NT2/D1 (cell line): ENCODE data around the gene ATG2B.

Source experiments
- DNase-seq: peaks from one replicate; pipeline ENCODE4 v3.0.0-alpha.2; 2011; ENCODE audit warnings: low read depth, low spot score
- H3K27me3 ChIP-seq: 2 replicates; pipeline ENCODE4 v1.6.0; 2011; ENCODE audit warnings: mild to moderate bottlenecking; ENCODE audit not compliant: insufficient read length, insufficient read depth
- H3K36me3 ChIP-seq: 2 replicates; pipeline ENCODE4 v1.6.1; 2011; ENCODE audit warnings: mild to moderate bottlenecking, low read length, mixed read lengths; ENCODE audit not compliant: insufficient read depth, insufficient read length
- H3K4me1 ChIP-seq: 2 replicates; pipeline ENCODE4 v1.5.1; 2011; ENCODE audit not compliant: insufficient read depth, insufficient read length
- H3K4me3 ChIP-seq: 2 replicates; pipeline ENCODE4 v1.5.1; 2011; ENCODE audit warnings: low read depth; ENCODE audit not compliant: insufficient read length
- H3K9ac ChIP-seq: 2 replicates; pipeline ENCODE4 v1.6.0; 2011; ENCODE audit warnings: low read depth; ENCODE audit not compliant: insufficient read length
- H3K9me3 ChIP-seq: 2 replicates; pipeline ENCODE4 v1.5.1; 2011; ENCODE audit warnings: mild to moderate bottlenecking, low read length; ENCODE audit not compliant: insufficient read depth
- SUZ12 ChIP-seq: IDR thresholded peaks from 2 replicates; pipeline ENCODE4 v1.6.1; 2011; ENCODE audit not compliant: insufficient read length, insufficient read depth; ENCODE audit errors: extremely low read depth
- YY1 ChIP-seq: IDR thresholded peaks from 2 replicates; pipeline ENCODE4 v1.6.1; 2011; ENCODE audit not compliant: insufficient read length, insufficient read depth
- ZNF274 ChIP-seq: IDR thresholded peaks from 2 replicates; pipeline ENCODE4 v1.6.1; 2011; ENCODE audit warnings: mild to moderate bottlenecking, low read depth, low read length

Gene ATG2B

GRCh38 chr14:96257900-96258299, 105.2 kb downstream of the ATG2B start:
- H3K36me3 ChIP-seq, result no peaks in the 10 kb centered on the region
- no peak overlapping the region for H3K4me3 ChIP-seq
- H3K9ac ChIP-seq, result no peak overlapping the region
- H3K4me1 ChIP-seq, result peaks cover 6% of the 10 kb centered on the region
- H3K9me3 ChIP-seq, result no peaks in the 10 kb centered on the region; the same call in 1 of the 2 replicates
- H3K27me3 ChIP-seq, result no peaks in the 10 kb centered on the region
- no peak for TF ChIP-seq ZNF274
- TF ChIP-seq SUZ12, result no peak
- no peak for TF ChIP-seq YY1
- no peak for DNase-seq

DNA sequence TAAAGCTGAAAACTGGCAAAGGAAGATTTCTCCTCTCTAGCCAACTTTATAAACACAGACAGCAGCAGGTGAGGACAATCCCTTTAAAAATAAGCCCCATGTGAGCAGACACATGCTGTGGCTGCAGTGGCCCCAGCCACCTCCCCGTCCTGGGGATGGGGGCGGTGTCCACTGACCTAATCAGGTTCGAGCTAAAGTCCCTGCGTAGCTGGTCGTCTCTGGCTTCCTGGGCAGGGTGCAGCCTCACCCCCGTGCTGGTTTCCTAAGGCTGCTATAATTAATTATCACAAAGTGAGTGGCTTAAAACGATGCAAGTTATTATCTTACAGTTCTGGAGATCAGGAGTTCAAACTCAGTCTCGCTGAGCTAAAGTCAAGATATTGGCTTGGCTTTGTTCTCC, 106.1 kb downstream of the ATG2B start:
- no peaks in the 10 kb centered on the region for H3K27me3 ChIP-seq
- H3K4me3 ChIP-seq, result no peak overlapping the region
- H3K9ac ChIP-seq, result no peak overlapping the region
- DNase-seq, result no peak
- peaks cover 10% of the 10 kb centered on the region for H3K4me1 ChIP-seq
- no peaks in the 10 kb centered on the region; the same call in 1 of the 2 replicates for H3K9me3 ChIP-seq
- H3K36me3 ChIP-seq, result no peaks in the 10 kb centered on the region
- TF ChIP-seq YY1 (no peak), SUZ12 (no peak), ZNF274 (no peak)

DNA sequence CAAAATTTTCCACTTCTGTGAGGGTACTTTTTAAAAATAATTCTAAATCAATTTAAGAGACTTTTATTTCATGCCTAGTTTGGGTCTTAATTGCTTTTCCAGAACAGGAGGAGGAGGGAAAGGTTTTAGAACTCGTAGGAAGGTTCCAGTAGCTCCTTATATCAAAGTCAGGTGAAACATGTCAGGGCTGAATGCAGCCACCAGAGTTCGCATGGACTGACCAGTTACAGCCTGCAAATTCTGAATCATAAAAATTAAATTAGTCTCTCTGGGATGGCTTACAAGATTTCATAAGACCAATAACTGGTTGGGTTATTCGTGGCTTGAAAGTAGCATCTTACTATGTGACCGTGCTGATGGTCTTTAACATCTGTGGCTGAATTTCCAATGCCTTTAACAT, 106.7 kb downstream of the ATG2B start:
- no peaks in the 10 kb centered on the region; the same call in 1 of the 2 replicates for H3K9me3 ChIP-seq
- DNase-seq, result no peak
- no peaks in the 10 kb centered on the region for H3K27me3 ChIP-seq
- H3K9ac ChIP-seq, result no peak overlapping the region
- TF ChIP-seq YY1 (no peak), SUZ12 (no peak), ZNF274 (no peak)
- H3K36me3 ChIP-seq, result no peaks in the 10 kb centered on the region
- no peak overlapping the region for H3K4me3 ChIP-seq
- H3K4me1 ChIP-seq, result peaks cover 10% of the 10 kb centered on the region

GRCh38 chr14:96255501-96256366, 107.4 kb downstream of the ATG2B start, which contains the start of gene BDKRB1:
Gene BDKRB1 (plus strand): TSS chr14:96256210. CDS start chr14:96263683, 7,473 bp downstream.
- no peaks in the 10 kb centered on the region for H3K36me3 ChIP-seq
- H3K9me3 ChIP-seq, result no peaks in the 10 kb centered on the region; the same call in 1 of the 2 replicates
- no peak for TF ChIP-seq YY1
- no peak for TF ChIP-seq ZNF274
- TF ChIP-seq SUZ12, result no peak
- H3K4me1 ChIP-seq, result peaks cover 10% of the 10 kb centered on the region
- H3K9ac ChIP-seq, result no peak within 1 kb of the TSS
- no peak for DNase-seq
- H3K27me3 ChIP-seq, result no peaks in the 10 kb centered on the region
- no peak within 1 kb of the TSS for H3K4me3 ChIP-seq

- Histone ChIP-seq H3K9ac (no peak overlapping the region), H3K4me3 (no peak overlapping the region), H3K4me1 (peaks cover 10% of the 10 kb centered on the region), H3K27me3 (no peaks in the 10 kb centered on the region), H3K36me3 (no peaks in the 10 kb centered on the region), H3K9me3 (no peaks in the 10 kb centered on the region; the same call in 1 of the 2 replicates)
- TF ChIP-seq ZNF274 (no peak), YY1 (no peak), SUZ12 (no peak)
- no peak for DNase-seq
Observed at GRCh38 chr14:96254687-96255086, 108.5 kb downstream of the ATG2B start.

DNA sequence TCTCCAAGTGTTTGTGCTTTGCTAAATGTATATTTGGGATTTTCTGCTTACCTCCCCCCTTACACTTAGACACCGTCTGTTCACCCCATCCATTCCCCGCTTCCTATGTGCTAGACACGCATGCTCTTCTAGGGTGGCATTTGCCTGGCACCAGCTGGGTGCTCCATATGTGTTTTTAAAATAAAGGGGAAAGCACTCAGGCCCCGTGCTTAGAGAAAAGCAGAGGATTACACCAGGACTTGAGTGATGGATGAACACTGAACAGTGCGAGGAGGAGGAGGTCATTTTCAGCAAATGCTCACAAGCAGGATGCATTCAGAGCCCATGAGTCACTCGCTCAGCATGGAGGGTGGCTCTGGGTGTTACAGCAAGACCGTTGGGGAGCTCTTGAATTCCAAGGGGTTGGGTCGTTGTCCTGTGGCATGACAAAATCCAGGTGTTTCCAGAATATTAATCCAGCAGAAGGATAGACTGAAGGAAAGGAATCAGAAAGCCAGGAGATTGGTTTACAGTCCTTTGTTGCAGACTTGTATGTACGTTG, 110.1 kb downstream of the ATG2B start:
- TF ChIP-seq SUZ12 (no peak), YY1 (no peak), ZNF274 (no peak)
- no peaks in the 10 kb centered on the region for H3K36me3 ChIP-seq
- DNase-seq, result peak; percentile 40
- no peaks in the 10 kb centered on the region for H3K27me3 ChIP-seq
- H3K4me1 ChIP-seq, result peaks cover 10% of the 10 kb centered on the region
- no peak overlapping the region for H3K4me3 ChIP-seq
- no peak overlapping the region for H3K9ac ChIP-seq
- no peaks in the 10 kb centered on the region; the same call in 1 of the 2 replicates for H3K9me3 ChIP-seq

DNA sequence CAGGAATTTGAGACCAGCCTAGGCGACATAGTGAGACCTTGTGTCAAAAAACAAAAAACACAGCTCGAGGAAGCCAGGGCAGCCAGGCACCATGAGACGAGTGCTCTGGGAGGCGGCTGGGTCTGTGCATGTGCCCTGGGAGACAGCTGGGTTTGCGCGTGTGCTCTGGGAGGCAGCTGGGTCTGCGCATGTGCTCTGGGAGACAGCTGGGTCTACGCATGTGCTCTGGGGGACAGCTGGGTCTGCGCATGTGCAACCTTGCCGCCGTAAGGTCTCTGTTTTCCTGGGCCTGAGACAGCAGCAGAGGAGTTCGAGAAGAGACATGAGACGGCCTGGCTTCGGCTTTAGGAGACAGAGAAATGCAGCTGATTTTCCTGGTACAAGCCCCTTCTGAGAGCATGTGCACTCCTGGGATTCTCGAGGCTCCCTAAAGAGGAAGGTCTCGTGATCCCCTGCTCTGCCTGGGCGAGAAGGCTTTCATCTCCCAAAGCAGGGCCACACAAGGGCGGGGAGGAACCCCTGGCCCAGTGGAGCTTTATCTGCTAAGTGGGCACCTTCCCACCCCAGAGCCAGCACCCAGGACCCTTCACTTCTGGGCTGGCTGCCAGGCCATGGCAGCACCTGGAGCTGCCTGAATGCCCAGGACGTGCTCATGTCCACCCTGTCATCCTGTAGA, 110.7 kb downstream of the ATG2B start:
- no peak overlapping the region for H3K4me3 ChIP-seq
- no peaks in the 10 kb centered on the region; the same call in 1 of the 2 replicates for H3K9me3 ChIP-seq
- peaks cover 10% of the 10 kb centered on the region for H3K4me1 ChIP-seq
- no peak overlapping the region for H3K9ac ChIP-seq
- no peaks in the 10 kb centered on the region for H3K36me3 ChIP-seq
- no peaks in the 10 kb centered on the region for H3K27me3 ChIP-seq
- TF ChIP-seq SUZ12, result no peak
- DNase-seq, result no peak
